Body of pancreas (tissue), 4 donors: Measurements from ENCODE around the gene OR5AR1. TPM values are rescaled to one million over a fixed set of nuclear protein-coding genes. Genes with fewer than 3 reads are reported as not detected.

ENCODE experiments used
- ATAC-seq: fragments of 150-250 bp; one replicate; pipeline ENCODE4 v1.9.1; 2016
- DNase-seq, 4 donors: peaks; one replicate each; pipeline ENCODE4 v3.0.0-alpha.2; 2019
- H3K27ac ChIP-seq, 4 donors: fragments of 200-600 bp; sonication (generic); 1 replicate in 3 of 4; 2 replicates in 1 of 4; pipeline versions ENCODE4 v1.5.1 to v1.6.1; 2016 to 2019; ENCODE audit warnings: mild to moderate bottlenecking in 1 of 4, mixed read lengths in 1 of 4, moderate library complexity in 1 of 4
- H3K27me3 ChIP-seq, 2 donors: fragments of 200-600 bp; sonication (generic); one replicate each; pipeline ENCODE4 v1.6.0; 2016; ENCODE audit warnings: mild to moderate bottlenecking in 1 of 2
- H3K36me3 ChIP-seq, 2 donors: fragments of 200-600 bp; sonication (generic); replicated peaks in 1 of 2; 2 replicates each; pipeline ENCODE4 v1.5.1; 2016; ENCODE audit warnings: low read depth in 2 of 2; ENCODE audit not compliant: insufficient read depth in 1 of 2
- H3K4me1 ChIP-seq: fragments of 200-600 bp; sonication (generic); one replicate; pipeline ENCODE4 v1.6.0; 2016
- H3K4me3 ChIP-seq, 2 donors: fragments of 200-600 bp; sonication (generic); 1 replicate in 1 of 2; 2 replicates in 1 of 2; pipeline ENCODE4 v1.5.1; 2016 to 2019
- H3K9me3 ChIP-seq, 3 donors: fragments of 200-600 bp; sonication (generic); 1 replicate in 2 of 3; 2 replicates in 1 of 3; pipeline ENCODE4 v1.5.1; 2016
- CTCF ChIP-seq, 7 experiments: fragments of 450-650 bp in 4 of 7; fragments of 200-600 bp in 3 of 7; sonication (generic) in 3 of 7; IDR thresholded peaks; one replicate each; pipeline ENCODE4 v1.5.1; 2016 to 2019; ENCODE audit warnings: antibody characterized with exemption in 7 of 7
- POLR2A ChIP-seq, 3 donors: fragments of 450-650 bp; IDR thresholded peaks; one replicate each; pipeline ENCODE4 v1.6.1; 2016; ENCODE audit warnings: antibody characterized with exemption in 3 of 3, mild to moderate bottlenecking in 2 of 3
- WGBS, 2 donors: methylation state at CpG; one replicate each; pipeline ENCODE4 v1.1.5; 2017; 5-methylcytosine and 5-hydroxymethylcytosine counted together
- intact Hi-C: fragments of 100-400 bp; cut with DNase I; formaldehyde crosslinking; loops from one replicate; pipeline ENCODE4 v1.15.1; 2023
- total RNA-seq, 2 donors: library from RNA; depleted of rRNA; stranded (reverse); fragments of >200 nt; gene quantifications; one replicate each; pipeline ENCODE4 v1.1.0, GENCODE V29; 2016

Gene OR5AR1
- total RNA-seq, result not detected

GRCh38 chr11:56663386-56663785 lies at the start of gene OR5AR1:
OR5AR1 (plus strand) TSS chr11:56663686; CDS start chr11:56663686, 0 bp downstream.
- H3K4me3 ChIP-seq, result no peak within 1 kb of the TSS
- WGBS, 2 donors, result 49 to 56% methylated on average over 2 of the region's 2 CpGs
- H3K4me1 ChIP-seq, result no peaks in the 10 kb centered on the region
- no peak for TF ChIP-seq POLR2A (IDR thresholded peaks at IDR 0.05)
- no peak for TF ChIP-seq CTCF (IDR thresholded peaks at IDR 0.05)
- no peak for DNase-seq
- intact Hi-C loops, result no loop called here
- H3K27me3 ChIP-seq, result no peaks in the 10 kb centered on the region
- no peak for ATAC-seq
- no peaks in the 10 kb centered on the region for H3K9me3 ChIP-seq
- no peaks in the 10 kb centered on the region for H3K36me3 ChIP-seq
- no peak within 1 kb of the TSS for H3K27ac ChIP-seq

GRCh38 chr11:56624661-56625110 lies 38.8 kb upstream of the OR5AR1 start:
- H3K9me3 ChIP-seq, result no peaks in the 10 kb centered on the region
- intact Hi-C loops, result no loop called here
- no peaks in the 10 kb centered on the region for H3K36me3 ChIP-seq
- H3K27me3 ChIP-seq, result no peaks in the 10 kb centered on the region
- no peak overlapping the region for H3K27ac ChIP-seq
- WGBS, 2 donors, result 0 to 1% methylated on average over 3 of the region's 3 CpGs
- H3K4me1 ChIP-seq, result no peaks in the 10 kb centered on the region
- TF ChIP-seq CTCF (IDR thresholded peaks at IDR 0.05), result peak in 6 of 7 experiments; percentile 18 to 35 (median 26)
- no peak for TF ChIP-seq POLR2A (IDR thresholded peaks at IDR 0.05)
- ATAC-seq, result peak; percentile 50
- DNase-seq, result no peak
- no peak overlapping the region for H3K4me3 ChIP-seq

GRCh38 chr11:56625946-56626345 lies 37.5 kb upstream of the OR5AR1 start:
- Histone ChIP-seq H3K36me3 (no peaks in the 10 kb centered on the region), H3K27me3 (no peaks in the 10 kb centered on the region), H3K4me1 (no peaks in the 10 kb centered on the region), H3K27ac (no peak overlapping the region), H3K9me3 (no peaks in the 10 kb centered on the region), H3K4me3 (no peak overlapping the region)
- intact Hi-C loops, result no loop called here
- TF ChIP-seq CTCF (IDR thresholded peaks at IDR 0.05) (no peak), POLR2A (IDR thresholded peaks at IDR 0.05) (no peak)
- ATAC-seq, result no peak
- no peak for DNase-seq
- 39 to 45% methylated on average over 2 of the region's 2 CpGs for whole genome bisulfite sequencing, 2 donors

- no peak overlapping the region for H3K27ac ChIP-seq
- ATAC-seq (no peak), DNase-seq (no peak)
- no peaks in the 10 kb centered on the region for H3K27me3 ChIP-seq
- TF ChIP-seq POLR2A (IDR thresholded peaks at IDR 0.05) (no peak), CTCF (IDR thresholded peaks at IDR 0.05) (no peak)
- no peaks in the 10 kb centered on the region for H3K9me3 ChIP-seq
- no peaks in the 10 kb centered on the region for H3K36me3 ChIP-seq
- no peaks in the 10 kb centered on the region for H3K4me1 ChIP-seq
- 53 to 62% methylated on average over 2 of the region's 2 CpGs for WGBS, 2 donors
- H3K4me3 ChIP-seq, result no peak overlapping the region
- intact Hi-C loops, result no loop called here
These were observed 31.2 kb upstream of the OR5AR1 start for GRCh38 chr11:56632329-56632728.

GRCh38 chr11:56636861-56637260 lies 26.6 kb upstream of the OR5AR1 start:
- H3K4me1 ChIP-seq, result no peaks in the 10 kb centered on the region
- DNase-seq (no peak), ATAC-seq (no peak)
- no peaks in the 10 kb centered on the region for H3K27me3 ChIP-seq
- no peak overlapping the region for H3K27ac ChIP-seq
- intact Hi-C loops, result no loop called here
- no peaks in the 10 kb centered on the region for H3K9me3 ChIP-seq
- H3K36me3 ChIP-seq, result no peaks in the 10 kb centered on the region
- H3K4me3 ChIP-seq, result no peak overlapping the region
- WGBS, 2 donors, result 64 to 70% methylated on average over 2 of the region's 2 CpGs
- TF ChIP-seq CTCF (IDR thresholded peaks at IDR 0.05), result no peak
- TF ChIP-seq POLR2A (IDR thresholded peaks at IDR 0.05), result no peak
